KOPT-K1 (cell line): ENCODE data around the gene TMEM79.

ENCODE experiments used
- H3K27ac ChIP-seq: fragments of 200-600 bp; sonication (generic); 2 replicates; pipeline ENCODE4 v1.5.1; 2016; ENCODE audit warnings: antibody characterized with exemption, mild to moderate bottlenecking, low read depth, low read length; ENCODE audit not compliant: poor library complexity, severe bottlenecking
- H3K36me3 ChIP-seq: fragments of 200-600 bp; sonication (generic); 2 replicates; pipeline ENCODE4 v1.5.1; 2017; ENCODE audit warnings: antibody characterized with exemption, mild to moderate bottlenecking, low read length, moderate library complexity; ENCODE audit not compliant: insufficient read depth
- H3K9me3 ChIP-seq: fragments of 200-600 bp; sonication (generic); 2 replicates; pipeline ENCODE4 v1.5.1; 2017; ENCODE audit warnings: antibody characterized with exemption, low read length, mild to moderate bottlenecking; ENCODE audit not compliant: insufficient read depth, poor library complexity, severe bottlenecking

TMEM79 gene

DNA sequence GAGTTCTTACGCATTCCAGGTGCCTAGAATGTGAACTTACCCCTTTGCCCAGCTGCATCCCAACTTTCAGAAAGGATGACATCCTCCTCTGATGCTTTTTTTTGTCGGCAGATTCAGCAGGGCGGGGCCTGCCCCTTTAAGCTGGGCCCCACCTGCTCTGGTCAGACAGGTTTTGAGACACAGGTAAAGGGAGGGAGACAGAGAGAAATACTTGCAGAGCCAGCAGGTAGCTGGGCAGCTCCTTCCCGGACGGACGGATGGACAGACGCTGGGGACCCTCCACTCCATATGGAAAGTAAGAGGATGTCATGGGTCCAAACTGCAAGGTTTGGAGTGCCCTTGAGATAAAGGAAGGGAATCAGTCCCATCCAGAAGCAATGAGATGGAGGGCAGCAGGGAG, at the start of gene TMEM79:
Gene TMEM79 (plus strand): TSS at position 214 of the 400 bp plus-strand sequence. CDS start 902 bp downstream, outside the sequence.
- Histone ChIP-seq H3K9me3 (no peaks in the 10 kb centered on the region), H3K27ac (peak within 1 kb of the TSS; percentile 81)

GRCh38 chr1:156236164-156236563, 48.0 kb upstream of the TMEM79 start:
- peaks cover 74% of the 10 kb centered on the region for H3K36me3 ChIP-seq
- H3K9me3 ChIP-seq = no peaks in the 10 kb centered on the region
- H3K27ac ChIP-seq = no peak overlapping the region

More for the DNA sequence above, at the start of gene TMEM79:
- H3K36me3 ChIP-seq = peaks cover 23% of the 10 kb centered on the region

DNA sequence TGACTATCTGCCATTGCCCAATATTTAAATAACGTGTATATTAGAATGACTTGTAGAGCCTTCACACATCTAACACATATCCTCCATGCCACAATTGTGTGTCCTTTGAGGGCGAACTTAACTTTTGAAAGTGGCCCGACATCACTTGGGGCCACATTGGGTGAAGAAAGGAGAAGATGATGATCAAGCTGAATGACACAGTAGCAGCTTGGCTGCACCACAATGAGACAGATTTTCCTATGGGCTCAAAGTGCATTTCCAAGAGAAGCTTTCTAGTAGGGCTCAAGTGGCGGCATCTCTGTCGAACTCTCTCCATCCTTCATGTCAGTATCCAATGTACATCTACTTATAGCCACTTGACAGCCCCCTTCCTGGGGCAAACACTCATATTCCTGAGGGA, 45.9 kb upstream of the TMEM79 start:
- peaks cover 64% of the 10 kb centered on the region for H3K36me3 ChIP-seq
- no peak overlapping the region for H3K27ac ChIP-seq
- no peaks in the 10 kb centered on the region for H3K9me3 ChIP-seq

DNA sequence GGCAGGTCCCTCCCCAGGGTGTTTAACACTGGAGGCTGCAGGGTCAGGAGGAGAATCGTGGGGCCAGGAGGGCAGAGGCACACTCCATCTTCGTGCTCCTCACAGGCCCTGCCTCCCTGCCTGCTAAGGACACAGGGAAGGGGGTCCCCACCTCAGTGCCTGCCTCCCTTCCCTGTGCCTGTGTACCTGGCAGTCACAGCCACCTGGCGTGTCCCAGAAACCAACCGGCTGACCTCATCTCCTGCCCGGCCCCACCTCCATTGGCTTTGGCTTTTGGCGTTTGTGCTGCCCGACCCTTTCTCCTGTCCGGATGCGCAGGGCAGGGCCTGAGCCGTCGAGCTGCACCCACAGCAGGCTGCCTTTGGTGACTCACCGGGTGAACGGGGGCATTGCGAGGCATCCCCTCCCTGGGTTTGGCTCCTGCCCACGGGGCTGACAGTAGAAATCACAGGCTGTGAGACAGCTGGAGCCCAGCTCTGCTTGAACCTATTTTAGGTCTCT, 42.8 kb upstream of the TMEM79 start:
- Histone ChIP-seq H3K9me3 (no peaks in the 10 kb centered on the region), H3K27ac (no peak overlapping the region)

GRCh38 chr1:156241926-156242325, 42.2 kb upstream of the TMEM79 start, which contains the start of gene BGLAP:
BGLAP (plus strand) TSS chr1:156242184; CDS start chr1:156242232, 48 bp downstream.
- Histone ChIP-seq H3K36me3 (peaks cover 43% of the 10 kb centered on the region), H3K9me3 (no peaks in the 10 kb centered on the region), H3K27ac (no peak within 1 kb of the TSS)

More for the DNA sequence above, 42.8 kb upstream of the TMEM79 start:
- H3K36me3 ChIP-seq = peaks cover 49% of the 10 kb centered on the region

GRCh38 chr1:156242738-156243137, 41.4 kb upstream of the TMEM79 start:
- H3K9me3 ChIP-seq = no peaks in the 10 kb centered on the region
- H3K36me3 ChIP-seq = peaks cover 39% of the 10 kb centered on the region
- H3K27ac ChIP-seq = no peak overlapping the region

GRCh38 chr1:156244126-156244525, 40.0 kb upstream of the TMEM79 start:
- Histone ChIP-seq H3K36me3 (peaks cover 37% of the 10 kb centered on the region), H3K9me3 (no peaks in the 10 kb centered on the region), H3K27ac (no peak overlapping the region)

DNA sequence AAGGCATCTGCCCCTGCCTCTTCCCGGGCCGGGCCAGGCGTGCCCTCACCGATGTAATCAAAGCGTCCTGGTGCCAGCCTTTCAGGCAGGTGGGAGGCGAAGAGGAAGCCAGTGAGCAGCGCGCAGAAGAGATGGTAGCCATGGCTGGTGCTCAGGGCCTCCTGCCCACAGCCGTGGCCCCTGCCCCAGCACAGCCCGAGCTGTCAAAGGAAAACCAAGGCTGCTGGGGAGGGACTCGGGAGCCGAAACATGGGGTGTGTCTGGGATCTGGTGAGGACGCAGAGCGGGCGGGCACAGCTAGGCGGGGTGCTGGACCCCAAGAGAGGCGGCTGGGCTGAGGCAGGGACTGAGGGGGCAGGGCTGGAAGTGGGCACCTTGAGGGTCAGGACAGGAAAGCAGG, 39.4 kb upstream of the TMEM79 start:
- Histone ChIP-seq H3K36me3 (peaks cover 37% of the 10 kb centered on the region), H3K27ac (no peak overlapping the region), H3K9me3 (no peaks in the 10 kb centered on the region)

DNA sequence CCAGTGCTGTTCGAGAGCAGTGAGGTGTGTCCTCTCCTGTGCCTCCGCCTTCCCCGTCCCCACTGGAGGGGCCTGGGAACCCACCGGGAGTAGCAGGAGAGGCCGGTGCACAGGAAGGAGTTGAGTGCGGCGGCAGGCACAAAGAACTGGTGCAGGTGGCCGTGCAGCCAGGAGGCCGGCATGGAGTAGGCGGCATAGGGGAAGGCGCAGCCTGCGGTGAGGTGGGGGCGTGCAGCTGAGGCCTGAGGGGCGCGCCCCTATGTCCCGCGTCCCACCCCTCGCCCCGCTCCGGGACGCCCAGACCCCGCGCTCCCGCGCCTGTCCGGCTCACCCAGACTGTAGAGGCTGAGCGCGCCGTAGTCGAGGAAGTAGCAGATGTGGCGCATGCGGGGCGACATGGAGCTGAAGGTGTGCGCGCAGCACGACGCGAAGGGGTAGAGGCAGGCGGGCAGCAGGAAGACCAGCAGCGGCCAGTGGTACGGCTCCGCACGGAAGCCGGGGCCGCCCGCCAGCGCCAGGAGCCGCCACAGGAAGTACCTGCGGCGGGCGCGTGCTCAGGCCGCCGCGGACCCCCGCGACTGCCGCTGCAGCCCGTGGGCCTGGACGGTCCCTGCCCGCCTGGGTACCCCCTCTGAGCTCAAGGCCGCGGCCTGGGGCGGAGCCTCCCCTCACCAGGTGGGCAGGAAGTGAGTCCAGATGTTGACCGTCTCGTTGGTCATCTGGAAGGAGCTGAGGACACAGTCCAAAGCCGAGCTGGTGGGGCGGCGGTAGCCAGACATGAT, 38.5 kb upstream of the TMEM79 start:
- H3K36me3 ChIP-seq = peaks cover 41% of the 10 kb centered on the region
- H3K9me3 ChIP-seq = no peaks in the 10 kb centered on the region
- H3K27ac ChIP-seq = no peak overlapping the region

DNA sequence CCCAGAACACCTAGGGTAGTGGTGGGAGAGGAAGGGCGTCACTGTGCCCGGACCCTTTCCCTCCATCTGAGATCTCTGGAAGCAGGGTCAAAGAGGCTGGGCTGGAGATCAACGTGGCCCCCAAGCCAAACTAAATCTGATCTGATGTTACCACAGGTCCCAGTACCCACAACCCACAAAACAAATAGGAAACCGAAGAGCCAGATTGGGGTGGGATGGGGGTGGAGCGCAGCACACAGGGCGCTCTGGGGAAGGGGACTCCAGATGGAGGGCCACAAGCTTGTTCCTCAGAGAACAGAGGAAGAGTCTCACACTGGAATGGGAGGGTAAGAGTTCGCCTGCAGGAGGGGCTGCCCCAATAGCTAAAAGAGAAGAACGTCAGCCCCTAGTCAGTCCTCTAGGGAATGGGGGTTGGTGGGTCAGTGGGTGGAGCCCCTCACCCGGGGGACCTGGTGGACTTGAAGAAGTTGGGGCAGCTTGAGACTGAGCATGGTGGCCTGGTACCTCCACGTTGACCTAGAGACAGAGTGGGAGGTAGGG, 37.8 kb upstream of the TMEM79 start:
- Histone ChIP-seq H3K36me3 (peaks cover 48% of the 10 kb centered on the region), H3K27ac (no peak overlapping the region), H3K9me3 (no peaks in the 10 kb centered on the region)

- H3K27ac ChIP-seq = no peak overlapping the region
- H3K36me3 ChIP-seq = peaks cover 54% of the 10 kb centered on the region
- no peaks in the 10 kb centered on the region for H3K9me3 ChIP-seq
These were observed 37.2 kb upstream of the TMEM79 start for GRCh38 chr1:156246781-156247459.

DNA sequence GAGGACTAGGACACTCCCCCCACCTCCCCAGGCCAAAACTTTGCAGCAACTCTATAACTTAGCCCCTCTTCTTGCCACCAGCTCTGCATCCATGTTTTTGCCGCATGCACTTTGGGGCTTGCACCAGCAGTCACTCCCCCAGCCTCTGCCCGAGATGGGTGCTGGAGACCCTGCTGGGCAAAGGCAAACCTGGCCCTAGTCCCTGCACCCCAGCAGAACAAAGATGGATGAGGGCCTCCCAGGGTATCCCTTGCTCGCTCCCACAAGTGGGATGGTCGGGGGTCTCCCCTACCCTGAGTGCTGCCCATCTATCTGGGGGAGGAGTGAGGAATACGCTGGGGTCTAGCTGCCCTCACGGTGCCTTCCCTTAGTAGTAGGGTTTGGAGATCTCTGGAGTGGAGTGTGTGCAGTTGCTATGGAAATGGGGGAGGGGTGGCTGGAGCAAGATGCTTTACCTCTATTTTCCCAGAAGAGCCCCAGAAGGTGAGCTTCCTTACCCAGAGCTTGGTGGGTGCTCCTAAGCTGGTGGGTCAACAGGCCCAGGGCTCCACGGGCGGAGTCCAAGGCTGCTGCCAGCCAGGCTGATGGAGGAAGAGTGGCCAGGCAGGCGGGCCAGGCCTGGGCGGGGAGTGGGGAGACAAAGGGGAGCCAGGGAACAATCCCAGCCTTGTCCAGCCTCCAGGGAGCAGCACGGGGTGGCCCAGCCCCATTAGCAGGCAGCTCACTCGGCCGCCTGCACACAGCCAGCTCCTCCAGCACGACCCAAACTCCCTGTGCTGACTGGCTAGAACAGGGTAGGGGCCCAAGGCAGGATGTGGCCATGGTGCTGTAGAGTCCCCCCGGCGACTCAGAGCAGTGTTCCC, 36.4 kb upstream of the TMEM79 start, which contains the start of gene PAQR6:
Gene PAQR6 (minus strand): TSS at position 597 of the 863 bp plus-strand sequence. CDS start 1,325 bp downstream, outside the sequence.
- no peak within 1 kb of the TSS for H3K27ac ChIP-seq
- H3K36me3 ChIP-seq = peaks cover 62% of the 10 kb centered on the region
- no peaks in the 10 kb centered on the region for H3K9me3 ChIP-seq

- H3K9me3 ChIP-seq = no peaks in the 10 kb centered on the region
- H3K36me3 ChIP-seq = peaks cover 68% of the 10 kb centered on the region
- no peak overlapping the region for H3K27ac ChIP-seq
These were observed 35.8 kb upstream of the TMEM79 start for GRCh38 chr1:156248323-156248683.

DNA sequence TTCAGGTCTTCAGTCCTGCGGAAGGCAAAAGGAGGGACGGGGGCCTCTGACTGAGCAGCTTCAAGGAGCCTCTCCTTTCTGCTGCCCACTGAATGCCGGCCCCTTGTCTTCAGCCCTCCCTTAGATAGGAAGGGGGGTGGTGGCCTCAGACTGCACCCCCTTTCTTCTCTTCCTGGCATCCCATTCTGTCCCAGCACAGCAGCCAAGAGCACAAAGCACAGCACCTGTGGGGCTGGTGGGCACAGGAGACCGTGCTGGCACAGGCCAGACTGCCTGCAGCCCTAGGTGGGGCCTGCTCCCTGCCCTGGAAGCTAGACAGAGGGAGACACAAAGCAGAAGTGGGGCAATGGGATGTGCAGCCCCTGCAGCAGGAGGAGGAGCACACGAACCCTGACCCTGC, 34.5 kb upstream of the TMEM79 start:
- Histone ChIP-seq H3K9me3 (no peaks in the 10 kb centered on the region), H3K27ac (no peak overlapping the region), H3K36me3 (peaks cover 70% of the 10 kb centered on the region)
